Placental pericyte (primary cell): Measurements from ENCODE around the gene VPS11. TPM values are rescaled to one million over a fixed set of nuclear protein-coding genes. Genes with fewer than 3 reads are reported as not detected.

Experiments
- total RNA-seq: library from RNA; depleted of rRNA; stranded (reverse); fragments of >200 nt; gene quantifications from 2 replicates; pipeline ENCODE4 v1.2.3, GENCODE V29; 2012

Gene VPS11
- 32.1 and 45.1 TPM in 2 replicates for total RNA-seq

DNA sequence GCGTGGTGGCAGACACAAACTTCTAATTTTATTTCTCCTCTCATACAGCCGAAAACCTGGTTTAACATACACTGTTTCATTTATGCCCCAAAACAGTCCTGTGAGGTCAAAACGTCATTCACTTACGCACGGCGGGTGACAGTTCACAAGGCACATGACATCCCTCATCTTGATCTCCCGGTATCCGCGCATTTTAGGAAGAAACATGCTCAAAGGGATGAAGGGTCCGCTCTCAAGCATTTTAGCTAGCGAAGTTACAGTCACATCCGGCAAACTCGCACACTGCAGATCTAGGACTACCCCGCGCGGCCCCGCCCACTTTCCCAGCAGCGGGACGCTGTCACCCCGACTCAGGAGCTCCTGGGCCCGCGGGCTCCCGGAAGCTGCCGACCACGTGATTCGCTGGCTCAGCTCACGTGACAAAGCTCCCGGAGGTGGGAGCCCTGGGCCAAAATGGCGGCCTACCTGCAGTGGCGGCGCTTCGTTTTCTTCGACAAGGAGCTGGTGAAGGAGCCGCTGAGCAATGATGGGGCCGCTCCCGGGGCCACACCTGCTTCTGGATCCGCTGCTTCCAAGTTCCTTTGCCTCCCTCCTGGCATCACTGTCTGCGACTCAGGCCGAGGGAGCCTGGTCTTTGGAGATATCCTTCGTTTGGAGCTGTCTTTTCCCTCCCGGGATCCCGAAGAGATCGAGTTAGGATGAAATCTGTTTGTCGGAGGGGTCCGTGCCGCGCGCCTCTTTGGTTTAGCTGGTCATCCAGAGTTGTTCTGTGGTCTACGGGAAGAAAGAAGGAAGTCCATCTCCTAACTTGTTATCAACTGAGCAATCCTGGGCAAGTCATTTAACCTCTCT lies at the start of gene VPS11:
Gene VPS11, plus strand, starts transcription at position 448 of the 852 bp plus-strand sequence. Its CDS starts 6 bp downstream, at position 454.

DNA sequence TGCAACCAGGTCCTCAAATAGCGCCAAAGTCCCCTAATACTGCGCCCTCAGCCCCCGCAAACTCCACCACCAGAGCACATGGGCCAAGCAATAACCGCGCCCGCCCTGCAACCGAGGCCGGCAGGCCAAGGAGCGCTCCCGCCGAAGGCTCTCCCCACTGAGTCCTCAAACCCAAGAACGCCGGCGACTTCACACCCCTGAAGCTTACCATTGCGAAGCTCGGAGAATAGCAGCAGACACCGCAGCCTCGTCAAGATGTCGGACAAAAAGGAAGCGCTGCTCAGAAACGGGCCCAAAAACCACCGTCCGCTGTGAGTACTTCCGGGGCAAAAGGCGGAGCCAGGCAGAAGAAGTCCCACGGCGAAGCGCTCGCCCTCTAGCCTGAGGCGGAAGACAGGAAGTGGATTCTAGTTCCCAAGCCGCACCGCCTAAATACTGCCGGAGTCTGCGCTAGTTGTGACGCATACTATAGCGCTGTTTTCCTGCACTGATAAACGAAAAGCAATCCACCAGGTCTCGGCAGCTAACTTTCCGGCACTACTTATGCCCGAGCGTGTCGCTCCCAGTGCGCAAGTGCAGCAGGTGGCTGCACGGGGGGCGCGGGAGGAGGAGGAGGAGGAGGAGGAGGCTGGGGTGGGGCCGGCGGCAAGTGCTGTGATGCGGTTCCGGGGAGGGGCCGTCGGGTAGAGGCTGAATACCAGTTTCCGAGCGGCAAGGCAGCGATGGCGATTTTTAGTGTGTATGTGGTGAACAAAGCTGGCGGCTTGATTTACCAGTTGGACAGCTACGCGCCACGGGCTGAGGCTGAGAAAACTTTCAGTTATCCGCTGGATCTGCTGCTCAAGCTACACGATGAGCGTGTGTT lies 49.3 kb upstream of the VPS11 start, which contains the start of the genes RPS25 and TRAPPC4:
Gene RPS25, minus strand, starts transcription at position 270 of the 865 bp plus-strand sequence. Its CDS starts 59 bp downstream, at position 211.
Gene TRAPPC4, plus strand, starts transcription at position 693 of the 865 bp plus-strand sequence. Its CDS starts 30 bp downstream, at position 723.

DNA sequence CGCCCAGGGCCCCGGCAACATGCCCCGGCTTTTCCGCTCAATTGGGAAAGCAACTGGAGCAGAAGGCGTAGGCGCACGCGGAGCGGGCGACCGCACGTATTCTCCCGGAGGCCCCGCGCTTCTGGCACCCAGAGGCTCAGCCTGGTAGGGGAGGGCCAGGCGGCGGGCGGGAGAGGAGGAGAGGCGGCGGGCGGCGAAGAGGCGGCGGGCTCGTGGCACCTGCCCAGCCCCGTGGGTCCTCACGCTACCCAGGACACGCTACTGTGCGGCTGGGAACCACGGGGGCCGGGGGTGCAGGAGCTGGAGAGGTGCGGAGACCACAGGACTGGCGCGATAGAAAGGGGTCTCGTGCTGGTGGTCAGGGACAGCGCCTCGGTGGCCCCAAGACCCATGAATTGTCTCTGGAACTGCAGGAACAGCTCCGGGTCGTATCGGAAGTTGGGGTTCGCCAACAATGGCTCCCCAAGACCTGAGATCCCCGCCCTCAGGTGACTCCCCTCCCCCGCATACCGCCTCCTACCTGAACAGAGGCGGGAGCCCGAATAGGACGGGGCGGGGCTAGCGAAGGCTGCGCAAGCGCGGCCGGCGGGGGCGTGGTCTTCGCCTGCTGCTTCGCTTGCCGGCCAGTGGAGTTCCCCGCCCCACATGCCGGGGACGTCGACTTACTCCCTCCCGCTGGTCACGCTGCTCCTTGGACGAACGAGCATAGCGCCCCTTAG lies 37.1 kb upstream of the VPS11 start, which contains the start of gene SLC37A4:
Gene SLC37A4, minus strand, starts transcription at position 549 of the 719 bp plus-strand sequence.

DNA sequence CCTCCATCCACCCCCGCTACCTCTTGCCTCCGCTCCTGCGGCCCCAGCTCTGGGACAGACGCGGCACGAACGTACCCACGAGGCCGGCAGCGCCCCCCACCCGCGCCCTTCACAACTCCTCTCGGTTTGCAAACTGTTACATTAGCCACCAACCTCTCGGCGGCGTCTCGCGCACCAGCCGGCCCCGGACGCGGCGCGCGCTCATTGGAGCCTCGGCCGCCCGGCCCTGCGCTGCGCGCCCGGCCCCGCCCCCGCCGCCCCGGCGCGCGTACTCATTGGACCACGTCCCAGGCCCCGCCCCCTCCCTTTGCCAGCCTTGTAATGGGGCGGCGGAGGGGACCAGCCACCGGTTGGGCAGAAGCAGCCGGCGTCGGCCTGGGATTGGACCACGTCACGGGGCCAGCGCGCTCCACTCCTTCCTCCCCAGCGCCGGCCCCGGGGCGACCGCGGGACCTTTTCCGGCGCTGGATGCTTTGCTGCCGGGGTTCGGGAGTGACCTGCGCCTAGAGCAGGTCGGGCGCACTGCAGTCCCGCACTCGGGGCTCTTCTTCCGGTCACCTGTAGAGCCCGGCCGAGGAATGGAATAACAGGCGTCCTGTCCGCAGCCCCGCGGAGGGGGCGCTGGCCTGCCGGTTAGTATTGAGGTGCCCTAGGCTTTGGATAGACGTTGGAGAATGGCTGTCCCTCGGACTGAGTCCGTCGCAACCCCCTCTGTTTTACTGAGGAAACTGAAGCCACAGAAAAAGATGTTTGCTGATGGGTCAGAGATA lies 10.4 kb upstream of the VPS11 start, which contains the start of gene HYOU1:
Gene HYOU1, minus strand, starts transcription at position 206 of the 770 bp plus-strand sequence. CDS start 1,045 bp downstream, outside the sequence.

DNA sequence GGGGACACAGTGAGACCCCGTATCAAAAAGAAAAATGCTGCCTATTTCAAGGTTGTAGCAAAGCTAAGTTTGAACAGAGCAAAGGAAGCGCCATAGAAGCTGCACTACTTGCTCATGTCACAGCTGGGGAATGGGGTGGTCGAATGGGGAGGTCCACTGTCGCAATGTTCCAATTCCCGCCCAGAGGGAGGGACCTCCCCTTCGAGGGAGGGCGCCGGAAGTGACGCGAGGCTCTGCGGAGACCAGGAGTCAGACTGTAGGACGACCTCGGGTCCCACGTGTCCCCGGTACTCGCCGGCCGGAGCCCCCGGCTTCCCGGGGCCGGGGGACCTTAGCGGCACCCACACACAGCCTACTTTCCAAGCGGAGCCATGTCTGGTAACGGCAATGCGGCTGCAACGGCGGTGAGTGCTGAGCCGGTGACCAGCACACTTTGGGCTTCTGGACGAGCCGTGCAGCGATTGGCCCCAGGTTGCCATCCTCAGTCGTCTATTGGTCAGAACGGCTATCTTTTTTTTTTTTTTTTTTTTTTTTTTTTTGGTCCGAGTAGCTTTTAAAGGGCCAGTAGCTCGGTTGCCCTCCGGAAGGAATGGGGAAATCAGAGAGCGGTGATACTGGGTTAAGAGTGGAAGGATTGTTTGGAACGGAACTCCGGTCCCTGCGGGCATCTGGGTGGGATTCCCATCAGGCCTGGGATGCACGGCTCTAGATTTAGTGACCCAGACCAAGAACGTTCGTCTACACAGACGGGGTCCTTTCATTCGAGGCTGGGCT lies 17.2 kb downstream of the VPS11 start, which contains the start of gene HMBS:
Gene HMBS, plus strand, starts transcription at position 219 of the 774 bp plus-strand sequence. Its CDS starts 153 bp downstream, at position 372.

DNA sequence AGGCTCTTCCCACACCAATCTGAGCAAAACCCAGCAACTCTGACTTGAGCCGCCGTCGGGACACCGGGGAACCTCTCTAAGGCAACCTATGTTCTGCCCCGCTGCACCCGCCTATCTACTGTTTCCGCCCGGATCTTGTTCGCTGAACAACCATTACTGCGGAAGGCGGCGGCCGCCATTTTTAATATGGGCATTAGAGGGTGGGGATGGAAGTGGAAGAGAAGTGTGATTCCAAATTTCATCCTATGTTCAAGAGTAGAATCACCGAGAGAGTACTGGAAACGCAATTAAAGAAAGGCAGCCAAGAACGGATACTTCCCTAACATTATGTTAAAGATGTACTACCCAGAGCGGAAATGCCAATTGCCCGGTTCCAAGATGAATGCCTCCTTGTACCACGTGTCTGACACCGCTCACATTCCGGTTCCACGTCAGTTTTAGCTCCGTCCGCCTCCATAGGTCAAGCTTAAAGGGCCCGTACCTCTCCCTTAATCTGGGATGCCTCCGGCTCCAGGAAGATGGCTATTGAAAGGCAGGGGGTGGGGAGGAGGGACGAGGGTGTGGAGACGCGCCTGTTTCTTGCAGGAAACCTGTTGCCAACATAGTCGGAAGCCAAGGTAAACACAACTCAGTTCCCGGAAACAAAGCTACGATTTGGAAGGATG lies 34.3 kb downstream of the VPS11 start, which contains the start of gene DPAGT1:
Gene DPAGT1, minus strand, starts transcription at position 95 of the 665 bp plus-strand sequence. CDS start 198 bp downstream, outside the sequence.

DNA sequence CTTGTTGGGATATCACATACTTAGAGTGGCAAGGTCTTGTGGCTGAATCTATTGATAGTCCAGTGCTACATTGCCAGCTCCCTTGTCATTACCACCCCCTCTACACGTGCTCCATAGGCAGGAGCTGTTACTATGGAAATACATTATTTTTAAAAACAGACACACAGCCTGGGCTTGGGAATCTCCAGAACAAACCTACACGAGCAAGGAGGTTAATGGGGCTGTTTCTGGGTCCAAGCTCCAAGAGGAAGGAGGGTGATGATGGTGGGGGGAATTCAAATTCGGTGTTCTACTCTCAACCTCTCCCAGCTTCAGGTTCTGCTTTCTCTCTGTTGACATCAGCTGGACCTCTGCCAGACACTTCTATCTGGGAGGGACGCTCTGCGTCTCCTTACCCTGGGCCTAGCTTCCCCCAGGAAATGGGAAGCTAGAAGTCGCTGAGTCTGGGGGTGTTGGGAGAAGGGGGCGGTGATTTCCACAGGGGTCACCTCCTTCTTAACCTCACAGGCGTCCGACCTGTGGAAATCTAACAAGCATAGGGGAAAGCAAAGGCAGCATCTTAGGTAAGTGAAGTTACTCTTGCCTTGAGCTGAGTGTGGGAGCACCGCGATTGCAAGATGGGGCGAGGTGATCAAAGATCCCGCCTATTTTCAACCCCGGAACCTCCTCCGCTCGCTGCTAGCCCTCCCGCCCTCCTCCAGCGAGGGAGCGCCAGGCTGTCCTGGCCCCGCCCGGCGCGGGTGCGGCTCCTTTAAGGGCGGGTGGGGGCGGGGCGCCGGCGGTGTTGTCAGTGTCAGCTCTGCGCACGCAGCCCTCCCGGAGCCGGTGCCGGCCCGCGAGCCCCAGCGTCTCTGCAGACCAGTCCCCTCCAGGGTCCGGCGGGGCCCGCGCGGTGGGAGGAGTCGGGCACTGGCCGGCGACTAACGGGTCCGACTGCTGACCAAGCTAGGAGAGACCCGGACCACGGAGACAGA lies 39.2 kb downstream of the VPS11 start, which contains the start of gene C2CD2L:
Gene C2CD2L, plus strand, starts transcription at position 781 of the 974 bp plus-strand sequence. CDS start 398 bp downstream, outside the sequence.

DNA sequence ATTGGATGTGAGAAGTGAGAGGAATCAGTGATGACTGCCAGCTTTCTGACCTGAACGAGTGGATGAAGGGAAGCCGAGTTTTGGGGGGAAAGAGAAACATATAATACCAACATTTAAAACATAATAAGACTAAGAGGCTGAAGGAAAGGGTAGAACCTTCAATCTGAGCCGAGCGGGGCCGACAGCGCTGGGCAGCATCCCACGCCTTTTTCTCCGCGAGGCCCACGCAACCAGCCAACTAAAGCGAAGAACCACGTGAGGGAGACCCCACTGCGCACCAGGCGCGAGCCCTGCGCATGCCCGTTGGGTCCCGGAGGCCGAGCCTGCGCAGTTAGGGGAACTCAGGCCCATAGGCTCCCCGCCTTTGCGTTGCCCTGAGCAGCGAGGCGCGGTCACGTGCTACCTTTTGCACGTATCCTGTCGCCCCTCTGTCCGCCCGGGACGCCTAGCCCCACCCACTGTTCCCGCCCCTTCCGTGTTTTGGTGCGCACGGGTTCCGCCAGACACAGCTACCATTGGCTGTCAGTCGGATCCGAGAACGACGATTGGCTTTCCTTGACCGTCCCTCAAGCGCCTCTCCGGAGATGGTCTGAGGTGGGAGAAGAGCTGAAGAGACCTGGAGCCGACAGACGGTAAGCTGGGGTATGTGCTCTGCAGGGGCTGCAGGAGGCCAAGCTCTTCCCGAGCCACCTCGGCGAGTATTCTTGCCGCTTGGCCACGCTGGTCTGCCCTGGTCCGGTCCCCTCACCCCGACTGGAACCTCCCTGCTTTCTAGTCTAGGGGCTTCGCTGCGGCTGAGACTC lies 53.6 kb downstream of the VPS11 start, which contains the start of gene HINFP:
Gene HINFP, plus strand, starts transcription at position 573 of the 803 bp plus-strand sequence. CDS start 5,365 bp downstream, outside the sequence.

Other genes starting within 250 kb of the VPS11 start
- gene CXCR5, start 183.9 kb upstream of the VPS11 start, total RNA-seq = not detected in 2 replicates
- gene BCL9L, start 141.9 kb upstream of the VPS11 start, total RNA-seq = 29.2 and 30.4 TPM in 2 replicates
- gene UPK2, start 111.5 kb upstream of the VPS11 start, total RNA-seq = not detected in 2 replicates
- not detected in 2 replicates for gene FOXR1, start 96.1 kb upstream of the VPS11 start, total RNA-seq
- gene CENATAC, start 69.7 kb upstream of the VPS11 start, total RNA-seq = 16.2 and 30.6 TPM in 2 replicates
- gene RPS25, start 49.5 kb upstream of the VPS11 start, total RNA-seq = 388 and 1,071 TPM in 2 replicates
- gene TRAPPC4, start 49.1 kb upstream of the VPS11 start, total RNA-seq = 90.2 and 124 TPM in 2 replicates
- gene SLC37A4, start 36.9 kb upstream of the VPS11 start, total RNA-seq = 11.8 and 14.7 TPM in 2 replicates
- gene HYOU1, start 10.6 kb upstream of the VPS11 start, total RNA-seq = 179 and 1,291 TPM in 2 replicates
- gene HMBS, start 17.1 kb downstream of the VPS11 start, total RNA-seq = 8.5 and 14.5 TPM in 2 replicates
- gene DPAGT1, start 34.0 kb downstream of the VPS11 start, total RNA-seq = 34.6 and 37.8 TPM in 2 replicates
- gene C2CD2L, start 39.5 kb downstream of the VPS11 start, total RNA-seq = 10.3 and 11.8 TPM in 2 replicates
- gene HINFP, start 53.8 kb downstream of the VPS11 start, total RNA-seq = 22.8 and 23.2 TPM in 2 replicates
- 0.66 TPM in 1 of 2 replicates, not detected in the other for gene ABCG4, start 81.2 kb downstream of the VPS11 start, total RNA-seq
- gene NLRX1, start 100.9 kb downstream of the VPS11 start, total RNA-seq = 13.1 and 16.5 TPM in 2 replicates
- gene NHERF4, start 117.7 kb downstream of the VPS11 start, total RNA-seq = not detected in 2 replicates
- 12.7 and 30.2 TPM in 2 replicates for gene CBL, start 138.5 kb downstream of the VPS11 start, total RNA-seq
- 127 and 168 TPM in 2 replicates for gene MCAM, start 249.3 kb downstream of the VPS11 start, total RNA-seq